GOT3 (cell line): ENCODE measurements around the gene OLIG1.

ENCODE experiments used
- DNase-seq: peaks from one replicate; lab custom pipeline; 2025; ENCODE audit warnings: mixed read lengths; lab: John Stamatoyannopoulos, UW

OLIG1 gene

GRCh38 chr21:33063907-33064622, 5.9 kb upstream of the OLIG1 start:
- DNase-seq = no peak

- DNase-seq = no peak
Observed at GRCh38 chr21:33064623-33065390, 5.1 kb upstream of the OLIG1 start.

GRCh38 chr21:33067043-33067442, 2.9 kb upstream of the OLIG1 start:
- no peak for DNase-seq

GRCh38 chr21:33067457-33067856, 2.5 kb upstream of the OLIG1 start:
- DNase-seq = no peak

GRCh38 chr21:33069243-33069642, 698 bp upstream of the OLIG1 start:
- no peak for DNase-seq

GRCh38 chr21:33069645-33069993, 322 bp upstream of the OLIG1 start:
- DNase-seq = no peak

- no peak for DNase-seq
Observed at GRCh38 chr21:33070744-33070997, 730 bp downstream of the OLIG1 start.

GRCh38 chr21:33070998-33071769, 1.2 kb downstream of the OLIG1 start:
- no peak for DNase-seq

GRCh38 chr21:33071770-33072306, 1.9 kb downstream of the OLIG1 start:
- no peak for DNase-seq

- DNase-seq = no peak
Observed at GRCh38 chr21:33073636-33074035, 3.7 kb downstream of the OLIG1 start.

GRCh38 chr21:33075128-33075527, 5.2 kb downstream of the OLIG1 start:
- DNase-seq = no peak

- no peak for DNase-seq
Observed at GRCh38 chr21:33075596-33076195, 5.8 kb downstream of the OLIG1 start.

- no peak for DNase-seq
Observed at GRCh38 chr21:33076600-33077329, 6.8 kb downstream of the OLIG1 start.

- no peak for DNase-seq
Observed at GRCh38 chr21:33078907-33079582, 9.1 kb downstream of the OLIG1 start.

- DNase-seq = no peak
Observed at GRCh38 chr21:33080376-33080775, 10.4 kb downstream of the OLIG1 start.

- no peak for DNase-seq
Observed at GRCh38 chr21:33080776-33081175, 10.8 kb downstream of the OLIG1 start.

- DNase-seq = no peak
Observed at GRCh38 chr21:33088384-33088783, 18.4 kb downstream of the OLIG1 start.

GRCh38 chr21:33089395-33090119, 19.6 kb downstream of the OLIG1 start:
- no peak for DNase-seq

GRCh38 chr21:33096426-33096825, 26.5 kb downstream of the OLIG1 start:
- DNase-seq = no peak

GRCh38 chr21:33099131-33099530, 29.2 kb downstream of the OLIG1 start:
- no peak for DNase-seq
